Lower lobe of right lung (tissue), 2 donors: ENCODE measurements around the gene KCNH5. TPM values are rescaled to one million over a fixed set of nuclear protein-coding genes. Genes with fewer than 3 reads are reported as not detected.
"Not testable (repeated sequence)": the region's sequence is repeated elsewhere in the genome, so short reads cannot be mapped to it uniquely, and the experiment has no call there.

Experiments used
- ATAC-seq, 2 donors: fragments of 200-7000 bp; cut with Tn5 transposase; one replicate each; pipeline ENCODE4 v1.9.1; 2020 to 2022; ENCODE audit warnings: mild to moderate bottlenecking in 2 of 2, moderate library complexity in 2 of 2
- DNase-seq: peaks from one replicate; pipeline ENCODE4 v3.0.0-alpha.2; 2020
- H3K27ac ChIP-seq: fragments of 200-600 bp; one replicate; pipeline ENCODE4 v1.8.0; 2022
- H3K27me3 ChIP-seq: fragments of 200-600 bp; one replicate; pipeline ENCODE4 v1.8.0; 2022; ENCODE audit warnings: low read depth
- H3K36me3 ChIP-seq: fragments of 200-600 bp; one replicate; pipeline ENCODE4 v1.8.0; 2022; ENCODE audit warnings: mild to moderate bottlenecking
- H3K4me1 ChIP-seq: fragments of 200-600 bp; one replicate; pipeline ENCODE4 v1.8.0; 2022
- H3K4me3 ChIP-seq: fragments of 200-600 bp; one replicate; pipeline ENCODE4 v1.8.0; 2022; ENCODE audit warnings: mild to moderate bottlenecking
- H3K9me3 ChIP-seq: fragments of 200-600 bp; one replicate; pipeline ENCODE4 v1.8.0; 2022
- CTCF ChIP-seq: fragments of 200-600 bp; IDR thresholded peaks from one replicate; pipeline ENCODE4 v1.8.0; 2022; ENCODE audit warnings: antibody characterized with exemption, mild to moderate bottlenecking
- intact Hi-C: fragments of 100-400 bp; cut with DNase I; formaldehyde crosslinking; loops from one replicate; pipeline ENCODE4 v1.11.0; 2022
- total RNA-seq: library from RNA; stranded (reverse); fragmentation: NEBNext Ultra II Directional; extraction: Animal tissue kit (Norgen Biotek cat#: 25700); gene quantifications from one replicate; pipeline ENCODE4 v1.2.1, GENCODE V29; 2021
- donor health status: DM: no; HTN: yes; CAD: no; lungs with severe emphysema.

The KCNH5 gene
- total RNA-seq, 1 donor from 2014 or later: not detected

GRCh38 chr14:62800577-62800976 lies 244.7 kb downstream of the KCNH5 start:
- Histone ChIP-seq H3K36me3 (no peaks in the 10 kb centered on the region), H3K27ac (no peak overlapping the region), H3K27me3 (no peaks in the 10 kb centered on the region), H3K4me1 (no peaks in the 10 kb centered on the region), H3K9me3 (no peaks in the 10 kb centered on the region), H3K4me3 (no peak overlapping the region)
- no peak for TF ChIP-seq CTCF
- intact Hi-C loops: no loop called here
- ATAC-seq (no peak), DNase-seq (no peak)

- intact Hi-C loops: no loop called here
- no peak for TF ChIP-seq CTCF
- no peaks in the 10 kb centered on the region for H3K4me1 ChIP-seq
- no peak overlapping the region for H3K27ac ChIP-seq
- H3K4me3 ChIP-seq: no peak overlapping the region
- H3K36me3 ChIP-seq: no peaks in the 10 kb centered on the region
- H3K27me3 ChIP-seq: no peaks in the 10 kb centered on the region
- H3K9me3 ChIP-seq: no peaks in the 10 kb centered on the region
- no peak for DNase-seq
- ATAC-seq: no peak
These were observed 248.8 kb downstream of the KCNH5 start for GRCh38 chr14:62796431-62796830.

GRCh38 chr14:62792578-62792977 lies 252.7 kb downstream of the KCNH5 start:
- no peaks in the 10 kb centered on the region for H3K27me3 ChIP-seq
- no peak overlapping the region for H3K4me3 ChIP-seq
- no peaks in the 10 kb centered on the region for H3K36me3 ChIP-seq
- DNase-seq (no peak), ATAC-seq (no peak)
- TF ChIP-seq CTCF: no peak
- intact Hi-C loops: no loop called here
- no peak overlapping the region for H3K27ac ChIP-seq
- H3K4me1 ChIP-seq: no peaks in the 10 kb centered on the region
- H3K9me3 ChIP-seq: no peaks in the 10 kb centered on the region

GRCh38 chr14:62781328-62781727 lies 263.9 kb downstream of the KCNH5 start:
- H3K9me3 ChIP-seq, H3K27ac ChIP-seq, H3K36me3 ChIP-seq, H3K27me3 ChIP-seq, H3K4me1 ChIP-seq, ATAC-seq, H3K4me3 ChIP-seq, intact Hi-C loops, DNase-seq: not testable (repeated sequence)

- no peaks in the 10 kb centered on the region for H3K36me3 ChIP-seq
- ATAC-seq (peak; percentile 21 to 87), DNase-seq (no peak)
- no peak overlapping the region for H3K4me3 ChIP-seq
- H3K4me1 ChIP-seq: peaks cover 8% of the 10 kb centered on the region
- H3K9me3 ChIP-seq: no peaks in the 10 kb centered on the region
- no peak overlapping the region for H3K27ac ChIP-seq
- no peaks in the 10 kb centered on the region for H3K27me3 ChIP-seq
- intact Hi-C loops: no loop called here
- TF ChIP-seq CTCF: no peak
These were observed 266.4 kb downstream of the KCNH5 start for GRCh38 chr14:62778852-62779251.

- Histone ChIP-seq H3K9me3 (no peaks in the 10 kb centered on the region), H3K4me1 (peaks cover 8% of the 10 kb centered on the region), H3K27me3 (no peaks in the 10 kb centered on the region), H3K27ac (no peak overlapping the region), H3K4me3 (no peak overlapping the region), H3K36me3 (no peaks in the 10 kb centered on the region)
- ATAC-seq: peak in 1 of 2 donors; percentile 20
- no peak for DNase-seq
- TF ChIP-seq CTCF: no peak
- intact Hi-C loops: no loop called here
These were observed 266.9 kb downstream of the KCNH5 start for GRCh38 chr14:62778310-62778709.
